HCT116 (cell line): ENCODE measurements around the gene PDLIM5. TPM values are rescaled to one million over a fixed set of nuclear protein-coding genes. Genes with fewer than 3 reads are reported as not detected.

Source experiments
- ATAC-seq: fragments of 200-7000 bp; cut with Tn5 transposase; 2 replicates; pipeline ENCODE4 v1.9.1; 2020; ENCODE audit warnings: mild to moderate bottlenecking, moderate library complexity
- BruUV-seq: library from RNA; stranded (reverse); fragments of 400-500 nt; replicated peaks from 2 replicates; lab custom pipeline; 2021; lab: Mats Ljungman, UMichigan
- CTCF ChIA-PET: fragments of 300-600 bp; sonication (Branson Sonifier 250); formaldehyde crosslinking; loops from one replicate; lab custom pipeline; 2021; ENCODE audit warnings: antibody characterized with exemption; lab: Charles Lee
- POLR2A ChIA-PET: fragments of 300-600, 350-600 bp; sonication (Branson Sonifier 250); formaldehyde crosslinking; loops from one replicate; lab custom pipeline; 2021; ENCODE audit warnings: antibody characterized with exemption; lab: Charles Lee
- RAD21 ChIA-PET, 2 experiments: fragments of 300-600 bp; sonication (Branson Sonifier 250); formaldehyde crosslinking; loops; one replicate each; lab custom pipeline; 2023; ENCODE audit warnings: low total read pairs in 2 of 2; ENCODE audit not compliant: uncharacterized antibody in 2 of 2, unreplicated experiment in 2 of 2, low non-redundant PET in 1 of 2; lab: Charles Lee
- DNase-seq: peaks from one replicate; pipeline ENCODE4 v3.0.0-alpha.2; 2010; ENCODE audit warnings: low read depth, low spot score
- H2AFZ ChIP-seq: fragments of 200-600 bp; shearing (Covaris generic), sonication (generic); 2 replicates; pipeline ENCODE4 v1.6.1; 2017; ENCODE audit warnings: low read depth, mixed run types, mixed read lengths, antibody characterized with exemption, low read length; ENCODE audit not compliant: poor library complexity, severe bottlenecking
- H3K27ac ChIP-seq: 2 replicates; pipeline ENCODE4 v1.5.1; 2012; ENCODE audit warnings: low read depth, low read length
- H3K27me3 ChIP-seq: fragments of 200-600 bp; sonication (generic); 2 replicates; pipeline ENCODE4 v1.6.1; 2016; ENCODE audit warnings: mixed run types, low read length, mixed read lengths; ENCODE audit not compliant: insufficient read depth
- H3K36me3 ChIP-seq, 2 experiments: fragments of 200-500 bp in 1 of 2; fragments of 200-600 bp in 1 of 2; sonication (Bioruptor generic) in 1 of 2; sonication (generic) in 1 of 2; 2 replicates each; pipeline versions ENCODE4 v1.5.1 to v1.6.1; 2014 to 2016; ENCODE audit warnings: low read length in 2 of 2, inconsistent platforms in 1 of 2, mixed read lengths in 1 of 2, mixed run types in 1 of 2; ENCODE audit not compliant: insufficient read depth in 2 of 2, control insufficient read depth in 1 of 2
- H3K4me1 ChIP-seq, 2 experiments: fragments of 200-600 bp in 1 of 2; sonication (generic) in 1 of 2; 2 replicates each; pipeline versions ENCODE4 v1.5.1 to v1.6.1; 2012 to 2017; ENCODE audit warnings: low read length in 2 of 2, inconsistent platforms in 1 of 2, mild to moderate bottlenecking in 1 of 2, mixed read lengths in 1 of 2, mixed run types in 1 of 2, moderate library complexity in 1 of 2; ENCODE audit not compliant: insufficient read depth in 2 of 2, control insufficient read depth in 1 of 2
- H3K4me2 ChIP-seq: fragments of 200-600 bp; sonication (generic); 2 replicates; pipeline ENCODE4 v1.6.1; 2017; ENCODE audit warnings: mixed run types, low read length, mixed read lengths
- H3K4me3 ChIP-seq, 2 experiments: fragments of 200-600 bp in 1 of 2; sonication (generic) in 1 of 2; replicated peaks in 1 of 2; 2 replicates each; pipeline ENCODE4 v1.5.1; 2011 to 2016; ENCODE audit warnings: low read length in 2 of 2, control low read depth in 1 of 2, low read depth in 1 of 2, mild to moderate bottlenecking in 1 of 2, mixed read lengths in 1 of 2, mixed run types in 1 of 2
- H3K79me2 ChIP-seq: fragments of 200-600 bp; sonication (generic); 2 replicates; pipeline ENCODE4 v1.6.1; 2017; ENCODE audit warnings: mild to moderate bottlenecking, mixed run types, low read length, moderate library complexity, mixed read lengths; ENCODE audit not compliant: insufficient read depth
- H3K9ac ChIP-seq: fragments of 200-600 bp; sonication (generic); 2 replicates; pipeline ENCODE4 v1.6.1; 2016; ENCODE audit warnings: low read length, mixed read lengths
- H3K9me2 ChIP-seq: fragments of 200-600 bp; sonication (generic), shearing (Covaris generic); 2 replicates; pipeline ENCODE4 v1.6.1; 2017; ENCODE audit warnings: mixed run types, mild to moderate bottlenecking, moderate library complexity; ENCODE audit not compliant: insufficient read depth
- H3K9me3 ChIP-seq, 2 experiments: fragments of 200-500 bp in 1 of 2; fragments of 200-600 bp in 1 of 2; sonication (Bioruptor generic) in 1 of 2; sonication (generic) in 1 of 2; 2 replicates each; pipeline ENCODE4 v1.6.1; 2014 to 2017; ENCODE audit warnings: low read length in 2 of 2, mixed read lengths in 2 of 2, inconsistent platforms in 1 of 2, low read depth in 1 of 2, mild to moderate bottlenecking in 1 of 2, mixed run types in 1 of 2, moderate library complexity in 1 of 2; ENCODE audit not compliant: control insufficient read depth in 1 of 2, insufficient read depth in 1 of 2
- H4K20me1 ChIP-seq: fragments of 200-600 bp; sonication (generic), shearing (Covaris generic); 2 replicates; pipeline ENCODE4 v1.6.1; 2017; ENCODE audit warnings: mixed run types, mild to moderate bottlenecking, moderate library complexity; ENCODE audit not compliant: insufficient read depth
- POLR2A ChIP-seq: IDR thresholded peaks from 2 replicates; pipeline ENCODE4 v1.7.0; 2011; ENCODE audit warnings: borderline replicate concordance; ENCODE audit not compliant: insufficient read depth, insufficient read length; ENCODE audit errors: extremely low read depth
- SP1 ChIP-seq: IDR thresholded peaks from 2 replicates; pipeline ENCODE4 v1.6.1; 2012; ENCODE audit warnings: low read depth
- YY1 ChIP-seq: IDR thresholded peaks from 2 replicates; pipeline ENCODE4 v1.6.1; 2011; ENCODE audit warnings: low read length, low read depth, moderate library complexity, mild to moderate bottlenecking; ENCODE audit not compliant: insufficient replicate concordance; ENCODE audit errors: extremely low read depth
- ZNF274 ChIP-seq: fragments of 200-500 bp; sonication (Bioruptor generic); IDR thresholded peaks from 2 replicates; pipeline ENCODE4 v1.6.1; 2014; ENCODE audit warnings: mild to moderate bottlenecking, low read depth, low read length, inconsistent platforms
- intact Hi-C: fragments of 100-400 bp; cut with micrococcal nuclease; formaldehyde crosslinking; loops from 2 replicates; pipeline ENCODE4 v1.10.0; 2022
- total RNA-seq: library from RNA; stranded (reverse); gene quantifications from one replicate; pipeline ENCODE4 v1.2.1, GENCODE V29; 2021; ENCODE audit not compliant: unreplicated experiment

PDLIM5 gene
- total RNA-seq, 1 experiment from 2014 or later: 130 TPM

DNA sequence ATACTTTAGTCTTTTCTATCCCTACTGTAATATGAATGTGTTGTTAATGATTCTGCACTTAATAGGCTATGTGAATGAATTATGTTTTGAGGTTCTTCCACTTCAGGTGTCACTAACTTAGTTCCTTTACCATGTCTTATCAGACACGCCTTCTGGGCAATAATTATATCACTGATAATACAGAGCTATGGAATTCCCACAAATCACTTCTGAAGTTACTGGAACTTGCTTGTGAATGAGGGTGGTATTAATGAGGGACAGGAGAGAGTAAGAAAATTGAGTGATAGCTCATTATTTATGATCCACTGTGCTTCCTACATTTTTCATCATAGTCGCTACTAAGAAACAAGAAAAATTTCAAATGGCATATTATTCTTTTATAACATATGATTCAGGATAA lies 130.0 kb downstream of the PDLIM5 start:
- no peaks in the 10 kb centered on the region for H4K20me1 ChIP-seq

DNA sequence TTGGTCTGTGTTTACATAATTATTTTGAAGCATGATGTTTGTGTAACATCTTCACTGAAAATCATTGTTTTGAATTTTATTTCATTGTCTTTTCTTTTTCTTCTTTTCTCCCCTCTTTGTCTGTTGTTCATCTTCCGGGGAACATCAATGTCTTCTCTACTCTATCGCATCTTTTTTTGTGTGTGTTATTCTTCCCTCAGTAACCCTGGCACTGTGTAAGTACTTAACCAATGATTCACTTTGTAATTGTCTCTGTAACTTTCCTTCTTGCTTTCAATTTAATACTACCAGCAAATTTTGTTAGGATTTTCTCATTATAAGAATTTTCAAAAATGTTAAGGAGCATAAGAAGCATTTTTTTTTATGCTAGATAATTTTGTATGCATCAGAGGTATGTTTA lies 130.8 kb downstream of the PDLIM5 start:
- Histone ChIP-seq H3K9me2 (no peaks in the 10 kb centered on the region), H4K20me1 (no peaks in the 10 kb centered on the region), H3K27ac (no peak overlapping the region), H3K36me3 (peaks cover 0 to 18% of the 10 kb centered on the region in 2 experiments; a peak in 2 of 4 replicates), H3K4me3 (no peak overlapping the region), H3K4me1 (peaks cover 0 to 5% of the 10 kb centered on the region in 2 experiments; a peak in 2 of 4 replicates), H2AFZ (no peak overlapping the region), H3K79me2 (no peaks in the 10 kb centered on the region), H3K27me3 (no peaks in the 10 kb centered on the region), H3K9me3 (no peaks in the 10 kb centered on the region), H3K4me2 (no peak overlapping the region), H3K9ac (no peak overlapping the region)
- ChIA-PET RAD21 (no interaction called here), POLR2A (no interaction called here), CTCF (no interaction called here)
- no TSS peak for BruUV-seq
- TF ChIP-seq YY1: no peak
- no peak for TF ChIP-seq POLR2A
- intact Hi-C loops: no loop called here
- no peak for DNase-seq
- ATAC-seq: no peak

More for the DNA sequence above, 130.0 kb downstream of the PDLIM5 start:
- Histone ChIP-seq H3K4me1 (peaks cover 0 to 5% of the 10 kb centered on the region in 2 experiments; a peak in 2 of 4 replicates), H3K9me2 (no peaks in the 10 kb centered on the region), H3K36me3 (peaks cover 0 to 14% of the 10 kb centered on the region in 2 experiments; a peak in 2 of 4 replicates), H3K79me2 (no peaks in the 10 kb centered on the region), H3K4me2 (no peak overlapping the region), H3K9me3 (no peaks in the 10 kb centered on the region), H3K9ac (no peak overlapping the region), H2AFZ (no peak overlapping the region), H3K4me3 (no peak overlapping the region), H3K27ac (no peak overlapping the region), H3K27me3 (no peaks in the 10 kb centered on the region)
- ChIA-PET RAD21 (no interaction called here), POLR2A (no interaction called here), CTCF (no interaction called here)
- intact Hi-C loops: no loop called here
- no peak for DNase-seq
- TF ChIP-seq ZNF274: no peak
- TF ChIP-seq SP1: no peak
- no peak for ATAC-seq
- no TSS peak for BruUV-seq
